Renal pelvis (tissue), 4 donors: Measurements from ENCODE around the gene APC2. TPM values are rescaled to one million over a fixed set of nuclear protein-coding genes. Genes with fewer than 3 reads are reported as not detected.

ENCODE experiments used
- DNase-seq: peaks from one replicate; pipeline ENCODE4 v3.0.0-alpha.2; 2013
- polyA plus RNA-seq, 3 donors: library from polyadenylated mRNA; unstranded; fragments of 120-200 nt; gene quantifications; one replicate each; pipeline ENCODE4 v1.2.1, GENCODE V29; 2013; ENCODE audit not compliant: insufficient read length in 3 of 3

Gene APC2
- polyA plus RNA-seq, 3 donors: 1.3 to 1.9 (median 1.7) TPM

DNA sequence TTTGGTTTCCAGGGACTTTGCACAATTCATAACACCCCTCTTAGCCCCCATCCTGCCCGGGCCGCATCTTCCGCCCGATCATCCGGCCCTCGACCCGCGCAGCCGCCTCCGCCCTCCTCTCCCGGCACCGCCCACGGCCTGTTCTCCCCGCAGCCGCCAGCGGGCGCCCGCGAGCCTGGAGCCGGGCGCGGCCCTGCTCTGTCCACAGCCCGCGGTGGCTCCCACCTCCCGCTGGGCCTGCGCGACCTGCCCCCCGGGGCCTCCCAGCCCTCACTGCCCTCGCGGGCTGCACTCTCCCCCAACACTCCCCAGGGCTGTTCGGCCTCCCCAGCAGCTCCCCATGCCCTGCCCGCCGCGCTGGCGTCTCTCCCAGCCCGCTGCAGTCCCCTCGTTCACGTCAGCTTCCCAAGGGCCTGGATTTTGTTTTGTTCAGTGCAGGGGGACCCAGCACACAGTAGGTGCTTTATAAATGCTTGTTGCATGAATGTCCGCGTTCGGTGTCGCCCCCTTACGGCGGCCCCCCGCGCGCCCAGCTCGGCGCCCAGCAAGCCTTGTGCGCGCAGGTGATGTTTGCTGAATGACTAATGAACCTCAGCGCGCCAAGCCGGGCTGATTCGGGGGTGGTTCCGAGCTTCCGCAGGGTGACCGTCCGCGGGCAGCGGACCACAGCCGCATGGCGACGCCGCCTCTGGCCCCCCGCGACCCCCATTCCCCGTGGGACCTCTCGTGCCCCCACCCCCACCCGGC, 4.6 kb upstream of the APC2 start:
- DNase-seq: no peak

DNA sequence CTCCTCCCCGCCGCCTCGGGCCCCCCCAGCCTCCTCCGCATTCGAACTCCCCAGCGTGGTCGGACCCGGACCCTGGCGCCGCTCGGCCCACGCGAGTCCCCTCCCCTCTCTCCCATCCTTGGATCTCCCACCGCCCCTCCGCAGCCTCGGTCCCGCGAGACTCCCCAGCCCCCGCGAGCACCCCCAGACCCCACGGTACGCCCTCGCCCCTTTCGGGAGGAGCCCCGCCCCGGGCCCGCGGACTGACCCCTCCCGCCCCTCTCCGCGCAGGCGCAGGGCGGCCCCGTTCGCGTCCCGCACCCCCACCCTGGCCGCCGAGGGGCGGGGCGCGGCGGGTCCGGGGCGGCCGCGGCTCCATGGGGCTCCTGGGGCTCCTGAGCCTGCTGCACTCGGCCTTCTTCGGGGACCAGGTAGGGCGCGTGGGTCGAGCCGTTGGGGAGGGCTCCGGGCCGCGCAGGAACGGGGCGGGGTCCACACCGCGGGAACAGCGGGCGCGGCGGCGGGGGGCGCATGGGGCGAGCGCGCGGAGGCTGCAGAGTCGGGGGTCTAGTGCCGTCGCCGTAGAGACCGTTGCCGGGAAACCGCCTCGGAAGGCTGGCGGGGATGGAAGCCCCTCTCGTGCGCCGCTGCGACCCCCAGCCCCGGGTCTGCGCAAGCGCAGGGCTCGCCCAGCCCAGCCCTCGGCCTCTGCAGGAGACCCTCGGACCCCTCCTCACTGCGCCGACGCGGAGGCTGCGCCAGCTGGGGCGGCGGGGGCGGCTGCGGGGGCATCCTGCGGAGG, 3.8 kb upstream of the APC2 start:
- no peak for DNase-seq

DNA sequence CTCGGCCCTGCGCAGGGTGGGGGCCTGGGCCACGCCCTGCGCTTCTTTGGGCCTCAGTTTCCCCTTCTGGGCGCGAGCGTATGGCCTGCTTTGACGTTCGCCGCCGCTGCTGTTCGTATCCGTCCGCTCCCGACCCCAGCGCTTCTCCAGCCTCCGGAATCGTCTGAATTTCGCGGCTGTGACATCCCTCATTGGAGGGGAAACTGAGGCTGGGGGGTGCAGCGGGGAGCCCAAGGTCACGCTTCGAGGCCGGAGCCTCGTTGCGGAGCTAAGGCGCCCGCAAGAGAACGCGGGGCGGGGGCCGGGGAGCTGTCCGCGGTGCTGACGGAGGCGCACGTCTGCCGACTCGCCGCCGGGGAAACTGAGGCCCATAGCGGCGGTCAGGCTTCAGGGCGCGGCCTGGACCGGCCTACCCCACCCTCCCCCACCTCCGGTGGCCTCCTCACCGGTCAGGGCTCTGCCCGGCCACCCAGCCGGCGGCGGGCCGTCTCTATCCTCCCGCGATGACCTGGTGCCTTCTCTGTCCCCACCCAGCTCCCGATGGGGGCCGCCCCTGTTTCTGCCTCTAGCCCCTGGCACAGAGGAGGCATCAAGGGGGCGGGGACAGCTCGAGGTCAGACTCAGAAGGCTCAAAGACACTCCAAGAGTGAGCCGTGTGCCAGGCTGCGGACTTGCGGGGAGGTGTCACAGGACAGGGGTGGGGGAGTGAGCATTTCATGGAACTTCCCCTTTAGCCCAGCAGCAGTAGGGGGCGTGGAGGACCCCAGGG, 3.0 kb upstream of the APC2 start:
- DNase-seq: no peak

DNA sequence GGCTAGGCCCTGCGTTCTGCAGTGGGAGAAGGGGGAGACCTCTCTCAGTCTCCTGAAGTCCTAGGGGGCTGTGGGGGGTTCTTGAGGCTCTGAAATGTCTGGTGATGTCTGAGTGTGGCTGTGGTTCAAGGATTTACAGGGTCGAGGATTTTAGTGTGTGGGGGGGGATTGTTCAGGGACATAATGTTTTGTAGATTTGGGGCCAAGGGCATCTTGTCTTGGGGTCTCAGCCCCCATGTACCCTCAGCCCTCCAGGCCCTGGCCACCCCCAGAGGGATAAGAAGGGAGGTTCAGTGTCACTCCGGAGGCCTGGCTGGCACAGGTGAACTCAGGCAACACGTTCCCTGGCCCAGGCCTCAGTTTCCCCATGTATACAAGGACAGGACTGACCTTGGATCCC, 2.4 kb upstream of the APC2 start:
- no peak for DNase-seq

DNA sequence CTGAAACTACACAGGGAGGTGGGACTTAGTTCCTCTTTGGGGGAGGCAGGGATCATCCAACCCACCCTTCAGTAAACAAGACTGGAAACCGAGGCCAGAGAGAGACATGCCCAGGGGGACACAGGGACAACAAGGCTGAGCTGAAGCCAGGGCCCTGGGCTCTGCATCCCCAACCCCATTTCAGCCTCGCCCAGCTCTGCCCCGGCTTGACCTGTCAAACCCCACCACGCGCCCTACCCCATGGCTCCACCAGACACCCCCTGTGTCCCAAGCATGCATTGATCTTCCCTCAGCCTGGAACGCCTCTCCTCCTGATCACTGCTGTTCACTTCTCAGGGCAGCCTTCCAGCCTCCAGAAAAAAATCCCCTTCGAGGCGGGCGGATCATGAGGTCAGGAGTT, 2.0 kb upstream of the APC2 start:
- no peak for DNase-seq

DNA sequence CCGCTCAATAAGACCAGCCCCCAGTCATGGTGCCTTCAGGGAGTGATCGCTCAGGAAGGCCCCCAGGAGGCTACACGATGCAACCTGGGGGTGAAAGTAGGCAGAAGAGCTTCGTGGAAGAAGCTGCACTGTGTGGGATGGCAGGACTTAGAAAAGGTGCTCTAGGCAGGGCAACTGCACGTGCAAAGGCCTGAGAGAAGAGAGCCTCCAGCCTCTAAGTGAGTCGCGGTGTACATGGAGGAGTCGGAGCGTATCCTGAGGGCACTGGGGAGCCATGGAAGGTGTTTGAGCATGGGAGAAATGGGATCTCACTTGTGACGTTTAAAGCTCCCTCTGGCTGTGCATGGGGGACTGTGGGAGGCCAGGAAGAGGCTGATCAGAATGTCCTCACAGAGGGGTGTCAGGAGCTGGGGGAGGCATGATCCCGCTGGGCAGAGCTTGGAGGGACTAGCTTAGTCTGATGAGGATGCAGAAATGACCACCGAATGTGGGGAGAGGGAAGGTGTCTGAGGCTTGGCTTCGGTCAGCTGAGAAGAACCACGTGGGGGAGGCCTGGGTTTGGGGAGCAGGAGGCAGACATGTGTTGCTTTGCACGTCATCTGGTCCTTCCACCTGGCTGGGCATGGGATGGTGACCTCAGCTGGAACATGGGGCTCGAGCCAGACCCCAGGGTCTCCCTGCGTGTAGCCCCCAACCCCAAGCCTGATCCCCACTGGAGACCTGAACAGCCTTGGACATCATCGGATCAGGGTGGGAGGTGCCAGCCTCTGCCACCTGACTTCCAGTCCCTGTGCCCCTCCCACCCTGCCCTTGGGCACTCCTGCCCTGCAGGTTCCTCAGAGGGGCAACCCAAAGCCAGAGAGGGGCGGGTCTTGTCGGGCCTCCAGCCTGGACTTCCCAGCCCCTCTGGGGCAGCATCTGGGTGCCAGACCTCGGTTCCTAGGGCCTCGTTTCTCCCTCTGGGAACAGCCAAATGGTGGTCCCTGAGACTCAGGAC, 1.1 kb downstream of the APC2 start:
- DNase-seq: no peak

DNA sequence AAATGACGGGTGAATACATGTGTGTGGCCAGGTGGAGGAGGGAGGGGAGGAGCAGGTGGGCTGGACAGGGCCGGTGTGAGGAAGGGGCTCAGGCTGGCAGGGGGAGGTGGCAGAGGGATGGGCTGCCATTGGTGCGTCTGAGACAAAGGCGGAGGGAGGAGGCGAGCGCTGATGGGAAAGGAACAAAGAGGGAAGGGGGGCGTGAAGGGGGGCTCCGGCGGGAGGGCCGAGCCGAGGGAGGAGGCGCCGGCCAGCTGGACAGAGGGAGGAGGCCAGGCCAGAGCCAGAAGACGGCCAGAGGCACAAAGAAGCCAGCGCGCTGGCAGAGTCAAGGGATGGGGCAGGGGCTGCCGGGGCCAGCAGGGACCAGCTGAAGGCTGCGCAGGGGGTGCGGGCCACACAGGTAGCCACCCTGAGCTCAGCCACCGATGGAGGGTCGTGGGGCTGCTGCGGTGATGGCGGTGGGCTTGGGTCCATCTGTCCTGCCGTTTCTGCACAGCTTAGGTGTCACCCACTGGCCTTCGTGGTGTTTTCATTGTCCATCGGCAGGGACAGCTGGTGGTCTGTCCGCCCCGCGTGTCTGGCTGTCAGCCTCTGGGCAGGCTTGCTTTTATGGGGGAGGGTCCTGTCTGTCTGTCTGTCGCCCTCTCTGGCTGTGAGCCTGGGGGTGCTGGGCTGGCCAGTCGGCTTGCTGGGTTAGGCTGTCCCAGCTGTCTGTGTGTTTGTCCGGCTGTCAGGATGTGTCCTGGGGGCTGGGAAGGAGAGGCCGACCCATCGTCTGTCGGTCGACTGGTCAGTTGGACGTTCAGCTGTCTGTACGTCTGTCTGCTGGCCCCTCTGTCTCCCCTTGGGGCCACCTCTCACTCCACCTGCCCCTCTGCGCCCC, 2.2 kb downstream of the APC2 start:
- DNase-seq: no peak

DNA sequence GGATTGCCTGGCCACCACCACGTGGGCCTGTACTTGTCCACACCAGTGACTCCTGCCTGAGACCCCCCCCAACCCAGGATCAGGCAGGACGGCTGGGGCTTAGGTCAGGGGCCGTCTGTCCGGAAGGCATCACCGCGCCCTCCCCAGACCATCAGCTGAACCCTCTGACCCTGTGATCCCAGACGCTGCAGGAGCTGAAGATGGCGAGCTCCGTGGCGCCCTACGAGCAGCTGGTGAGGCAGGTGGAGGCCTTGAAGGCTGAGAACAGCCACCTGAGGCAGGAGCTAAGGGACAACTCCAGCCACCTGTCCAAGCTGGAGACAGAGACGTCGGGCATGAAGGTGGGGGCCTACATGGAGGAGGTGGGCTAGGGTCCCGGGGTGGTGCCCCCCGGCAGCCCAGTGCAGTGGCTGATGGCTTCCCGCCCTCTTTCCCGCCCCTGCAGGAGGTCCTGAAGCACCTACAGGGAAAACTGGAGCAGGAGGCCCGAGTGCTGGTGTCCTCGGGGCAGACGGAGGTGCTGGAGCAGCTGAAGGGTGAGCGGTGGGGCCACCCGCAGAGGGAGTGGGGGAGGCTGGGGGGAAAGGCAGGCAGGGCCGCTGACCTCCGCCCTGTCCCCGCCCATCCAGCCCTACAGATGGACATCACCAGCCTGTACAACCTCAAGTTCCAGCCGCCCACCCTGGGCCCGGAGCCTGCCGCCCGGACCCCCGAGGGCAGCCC, 3.0 kb downstream of the APC2 start:
- DNase-seq: no peak

DNA sequence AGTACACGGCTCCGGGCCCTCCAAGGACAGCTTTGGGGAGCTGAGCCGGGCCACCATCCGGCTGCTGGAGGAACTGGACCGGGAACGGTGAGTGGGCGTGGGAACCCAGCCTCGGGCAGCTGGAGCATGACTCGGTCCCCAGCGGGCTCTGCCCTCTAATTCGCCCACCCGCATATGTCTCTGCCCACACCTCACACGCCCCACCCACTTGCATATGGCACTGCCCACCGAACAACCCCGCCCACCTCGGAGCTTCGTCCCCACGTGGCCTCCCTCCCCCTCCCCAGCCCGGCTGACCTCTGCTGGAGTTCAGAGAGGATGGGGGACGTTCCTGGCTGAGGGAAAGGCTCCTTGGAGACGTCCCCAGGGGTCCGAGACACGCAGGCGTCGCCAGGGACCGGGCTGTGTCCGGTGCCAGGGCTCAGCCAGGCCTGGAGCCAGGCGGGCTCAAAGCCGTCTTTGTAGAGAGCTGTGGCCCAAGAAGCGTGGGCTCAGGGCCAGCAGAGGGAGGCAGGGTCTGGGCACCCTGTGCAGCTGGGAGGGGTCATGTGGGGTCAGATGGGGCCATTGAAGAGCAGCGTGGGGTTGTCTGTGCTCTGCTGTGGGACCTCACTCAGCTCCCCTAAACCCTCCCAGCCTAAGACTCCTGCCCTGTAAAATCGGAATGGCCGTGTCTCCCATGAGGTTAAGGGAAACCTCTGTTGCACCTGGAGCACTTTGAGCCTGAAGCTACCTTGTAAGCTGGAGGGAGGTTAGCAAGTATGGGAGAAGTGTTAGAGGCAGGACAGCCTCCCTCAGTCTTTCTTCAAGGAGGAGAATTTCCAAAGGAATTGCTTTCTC, 3.8 kb downstream of the APC2 start:
- no peak for DNase-seq

DNA sequence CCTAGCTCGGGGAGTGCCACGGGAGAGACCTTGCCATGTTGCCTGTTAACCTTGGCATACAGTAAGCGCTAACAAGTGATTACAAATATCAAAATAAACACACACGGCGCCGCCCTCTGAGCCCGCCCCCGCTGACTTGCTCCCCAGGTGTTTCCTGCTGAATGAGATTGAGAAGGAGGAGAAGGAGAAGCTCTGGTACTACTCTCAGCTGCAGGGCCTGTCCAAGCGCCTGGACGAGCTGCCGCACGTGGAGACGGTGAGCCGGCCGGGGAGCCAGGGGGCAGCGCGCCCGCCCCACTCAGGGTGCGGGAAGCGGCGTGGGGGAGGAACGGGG, 5.0 kb downstream of the APC2 start:
- no peak for DNase-seq

DNA sequence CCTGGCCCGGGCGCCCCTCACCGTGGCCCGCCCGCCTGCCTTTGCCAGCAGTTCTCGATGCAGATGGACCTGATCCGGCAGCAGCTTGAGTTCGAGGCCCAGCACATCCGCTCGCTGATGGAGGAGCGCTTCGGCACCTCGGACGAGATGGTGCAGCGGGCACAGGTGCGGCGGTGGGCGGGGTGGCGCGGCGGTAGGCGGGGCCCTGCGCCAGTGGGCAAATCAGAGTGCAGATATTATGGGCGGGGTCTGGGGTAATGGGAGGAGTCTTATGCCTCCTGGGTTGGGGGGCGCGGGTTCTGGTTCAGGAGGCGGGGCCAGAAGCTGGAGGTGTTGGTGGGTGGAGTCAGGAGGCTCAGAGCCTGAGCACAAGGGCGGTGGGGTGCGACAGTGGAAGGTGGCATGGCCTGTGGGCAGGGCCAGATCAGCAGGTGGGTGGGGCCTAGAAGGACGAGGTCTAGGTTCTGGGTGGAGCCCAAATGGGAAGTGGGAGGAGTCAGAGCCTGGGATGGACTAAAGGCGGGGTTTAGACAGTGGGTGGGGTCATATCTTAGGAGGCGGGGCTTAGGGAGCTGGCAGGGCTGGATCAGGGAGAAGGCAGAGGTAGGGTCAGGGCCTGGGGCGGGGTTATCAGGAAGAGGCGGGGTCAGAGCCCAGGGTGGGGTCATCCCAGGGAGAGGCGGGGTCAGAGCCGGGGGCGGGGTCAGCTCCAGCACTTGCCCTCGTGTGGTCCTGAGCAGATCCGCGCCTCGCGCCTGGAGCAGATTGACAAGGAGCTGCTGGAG, 5.6 kb downstream of the APC2 start:
- no peak for DNase-seq

DNA sequence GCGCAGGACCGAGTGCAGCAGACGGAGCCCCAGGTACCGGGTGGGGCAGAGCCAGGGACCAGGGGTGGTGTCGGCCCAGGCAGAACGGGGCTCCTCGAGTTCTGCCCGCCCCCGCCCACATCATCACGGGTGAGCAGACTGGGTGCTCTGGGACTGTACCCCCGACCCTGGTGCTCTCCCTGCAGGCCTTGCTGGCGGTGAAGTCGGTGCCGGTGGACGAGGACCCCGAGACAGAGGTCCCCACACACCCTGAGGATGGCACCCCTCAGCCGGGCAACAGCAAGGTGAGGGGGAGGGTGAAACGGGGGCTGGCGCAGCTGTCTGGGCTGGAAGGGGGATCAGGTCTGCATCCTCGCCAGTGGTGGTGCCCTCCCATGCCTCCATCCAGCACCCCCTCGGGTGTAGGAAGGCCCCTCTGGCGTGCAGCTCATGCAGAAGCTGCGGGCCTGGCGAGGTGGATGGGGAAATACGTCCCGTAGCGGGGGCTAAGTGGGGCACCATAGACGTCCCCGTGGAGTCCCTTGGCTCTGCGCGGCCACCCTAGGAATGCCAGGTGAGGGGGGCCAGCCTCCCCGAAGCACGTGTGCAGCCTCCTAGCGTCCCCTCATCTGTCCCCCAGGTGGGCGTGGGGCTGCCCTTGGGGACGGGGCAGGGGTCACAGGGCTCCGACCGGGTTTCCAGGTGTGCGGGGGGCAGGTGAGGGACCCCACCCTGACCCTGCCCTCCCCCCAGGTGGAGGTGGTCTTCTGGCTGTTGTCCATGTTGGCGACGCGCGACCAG, 6.4 kb downstream of the APC2 start:
- DNase-seq: no peak

DNA sequence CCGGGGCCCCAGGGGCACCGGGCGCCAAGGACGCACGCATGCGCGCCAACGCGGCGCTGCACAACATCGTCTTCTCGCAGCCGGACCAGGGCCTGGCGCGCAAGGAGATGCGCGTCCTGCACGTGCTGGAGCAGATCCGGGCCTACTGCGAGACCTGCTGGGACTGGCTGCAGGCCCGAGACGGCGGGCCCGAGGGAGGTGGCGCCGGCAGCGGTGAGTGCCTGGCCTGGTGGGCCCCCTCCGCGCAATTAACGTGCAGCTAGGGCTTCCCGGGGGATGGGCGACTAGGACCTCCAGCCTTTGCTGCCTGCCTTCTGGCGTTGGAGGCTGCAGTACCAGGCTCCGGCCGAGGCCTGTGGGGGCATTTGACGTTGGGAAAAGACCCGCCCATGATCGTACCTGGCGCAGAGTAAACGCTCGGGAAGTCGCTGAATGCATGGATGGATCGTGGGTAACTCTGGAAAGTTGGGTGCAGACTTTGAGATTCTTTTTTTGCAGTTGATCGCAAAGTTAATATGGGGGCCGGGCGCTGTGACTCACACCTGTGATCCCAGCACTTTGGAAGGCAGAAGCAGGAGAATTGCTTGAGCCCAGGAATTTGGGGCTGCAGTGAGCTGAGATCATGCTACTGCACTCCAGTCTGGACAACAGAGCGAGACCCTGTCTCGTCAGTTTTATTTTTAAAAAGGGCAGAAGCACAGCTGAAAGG, 7.3 kb downstream of the APC2 start:
- DNase-seq: no peak

DNA sequence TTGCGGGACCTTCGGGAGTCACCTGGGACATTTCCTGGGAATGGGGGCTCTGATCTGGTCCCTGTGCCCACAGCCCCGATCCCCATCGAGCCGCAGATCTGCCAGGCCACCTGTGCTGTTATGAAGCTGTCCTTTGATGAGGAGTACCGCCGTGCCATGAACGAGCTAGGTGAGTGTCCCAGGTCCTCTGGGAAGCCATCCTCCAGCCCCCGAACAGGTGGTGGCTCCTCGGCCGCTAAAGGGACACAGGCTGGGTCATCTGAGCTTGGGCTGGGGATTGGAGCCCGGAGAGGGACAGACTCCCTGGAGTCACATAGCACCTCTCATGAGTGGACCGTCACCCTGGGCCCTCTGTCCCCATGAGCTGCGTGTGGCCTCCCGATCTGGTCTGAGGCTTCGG, 8.0 kb downstream of the APC2 start:
- no peak for DNase-seq

DNA sequence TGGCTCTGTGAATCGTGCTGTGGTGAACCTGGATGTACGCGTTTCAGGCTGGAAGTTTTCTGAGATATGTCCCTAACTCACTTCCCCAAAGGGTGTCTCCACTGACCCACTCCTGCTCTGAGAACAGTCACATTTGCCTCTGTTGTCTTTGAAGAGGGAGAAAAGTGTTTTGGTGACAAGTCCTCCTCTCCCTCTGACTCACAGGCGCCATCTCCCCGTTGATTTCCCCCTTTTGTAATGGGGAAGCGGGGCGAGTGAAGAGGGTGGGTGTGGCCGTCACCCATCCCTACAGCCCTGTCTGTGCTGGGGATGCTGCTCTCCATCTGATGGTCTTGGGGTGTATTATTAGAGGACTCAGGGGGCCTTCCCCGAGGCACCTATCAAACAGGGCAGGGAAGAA, 9.6 kb downstream of the APC2 start:
- no peak for DNase-seq
